Lower leg skin (tissue), 3 donors: ENCODE measurements around the gene AFG3L2.

ENCODE experiments used
- POLR2A ChIP-seq, 2 donors: fragments of 450-650 bp; IDR thresholded peaks; one replicate each; pipeline ENCODE4 v1.6.1; 2016 to 2017; ENCODE audit warnings: antibody characterized with exemption in 2 of 2, mild to moderate bottlenecking in 1 of 2, moderate library complexity in 1 of 2
- TF ChIP-seq, protein P1 (sequence below), 3 donors: fragments of 450-650 bp; IDR thresholded peaks; one replicate each; pipeline ENCODE4 v1.5.1; 2016; ENCODE audit warnings: antibody characterized with exemption in 3 of 3, mild to moderate bottlenecking in 3 of 3, moderate library complexity in 2 of 3

DNA sequence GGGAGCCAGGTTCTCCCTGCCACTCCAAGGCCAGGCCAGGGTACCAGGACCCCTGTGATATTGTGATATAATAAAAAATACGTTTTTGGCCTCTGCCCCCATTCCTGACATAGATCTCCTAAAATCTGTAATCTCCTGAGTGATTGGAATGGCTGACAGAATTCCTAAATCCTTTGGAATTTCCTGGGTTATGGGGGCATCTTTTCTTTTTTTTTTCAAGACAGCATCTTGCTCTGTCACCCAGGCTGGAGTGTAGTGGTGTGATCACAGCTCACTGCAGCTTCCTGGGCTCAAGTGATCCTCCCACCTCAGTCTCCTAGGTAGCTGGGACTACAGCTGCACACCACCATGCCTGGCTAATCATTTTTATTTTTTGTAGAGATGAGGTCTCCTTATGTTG, 95.2 kb downstream of the AFG3L2 start:
- no peak for TF ChIP-seq POLR2A (IDR thresholded peaks at IDR 0.05)
- TF ChIP-seq, protein P1, sequence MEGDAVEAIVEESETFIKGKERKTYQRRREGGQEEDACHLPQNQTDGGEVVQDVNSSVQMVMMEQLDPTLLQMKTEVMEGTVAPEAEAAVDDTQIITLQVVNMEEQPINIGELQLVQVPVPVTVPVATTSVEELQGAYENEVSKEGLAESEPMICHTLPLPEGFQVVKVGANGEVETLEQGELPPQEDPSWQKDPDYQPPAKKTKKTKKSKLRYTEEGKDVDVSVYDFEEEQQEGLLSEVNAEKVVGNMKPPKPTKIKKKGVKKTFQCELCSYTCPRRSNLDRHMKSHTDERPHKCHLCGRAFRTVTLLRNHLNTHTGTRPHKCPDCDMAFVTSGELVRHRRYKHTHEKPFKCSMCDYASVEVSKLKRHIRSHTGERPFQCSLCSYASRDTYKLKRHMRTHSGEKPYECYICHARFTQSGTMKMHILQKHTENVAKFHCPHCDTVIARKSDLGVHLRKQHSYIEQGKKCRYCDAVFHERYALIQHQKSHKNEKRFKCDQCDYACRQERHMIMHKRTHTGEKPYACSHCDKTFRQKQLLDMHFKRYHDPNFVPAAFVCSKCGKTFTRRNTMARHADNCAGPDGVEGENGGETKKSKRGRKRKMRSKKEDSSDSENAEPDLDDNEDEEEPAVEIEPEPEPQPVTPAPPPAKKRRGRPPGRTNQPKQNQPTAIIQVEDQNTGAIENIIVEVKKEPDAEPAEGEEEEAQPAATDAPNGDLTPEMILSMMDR (IDR thresholded peaks at IDR 0.05): no peak
